Stomach smooth muscle (tissue), 2 donors: ENCODE data around the gene PLAC8.
"Not testable (repeated sequence)": the region's sequence is repeated elsewhere in the genome, so short reads cannot be mapped to it uniquely, and the experiment has no call there.

Source experiments
- H3K27ac ChIP-seq: one replicate; pipeline ENCODE4 v1.7.0; 2013; ENCODE audit warnings: mild to moderate bottlenecking, low read length, inconsistent platforms
- H3K27me3 ChIP-seq, 2 donors: one replicate each; pipeline ENCODE4 v1.7.0; 2013; ENCODE audit warnings: low read length in 2 of 2; ENCODE audit not compliant: insufficient read depth in 2 of 2, control insufficient read depth in 1 of 2
- H3K36me3 ChIP-seq, 2 donors: one replicate each; pipeline ENCODE4 v1.7.0; 2013; ENCODE audit warnings: low read length in 2 of 2; ENCODE audit not compliant: control insufficient read depth in 2 of 2, insufficient read depth in 2 of 2
- H3K4me1 ChIP-seq: one replicate; pipeline ENCODE4 v1.7.0; 2013; ENCODE audit warnings: low read length; ENCODE audit not compliant: control insufficient read depth, insufficient read depth
- H3K4me3 ChIP-seq, 2 donors: one replicate each; pipeline ENCODE4 v1.7.0; 2013; ENCODE audit warnings: low read length in 2 of 2
- H3K9ac ChIP-seq, 2 donors: one replicate each; pipeline ENCODE4 v1.7.0; 2013; ENCODE audit warnings: low read length in 2 of 2, mild to moderate bottlenecking in 1 of 2
- H3K9me3 ChIP-seq, 2 donors: one replicate each; pipeline ENCODE4 v1.7.0; 2013; ENCODE audit warnings: low read length in 2 of 2; ENCODE audit not compliant: control insufficient read depth in 2 of 2
- donor health status: healthy.
- donor health status: Pancreatic carcinoma.

Gene PLAC8

DNA sequence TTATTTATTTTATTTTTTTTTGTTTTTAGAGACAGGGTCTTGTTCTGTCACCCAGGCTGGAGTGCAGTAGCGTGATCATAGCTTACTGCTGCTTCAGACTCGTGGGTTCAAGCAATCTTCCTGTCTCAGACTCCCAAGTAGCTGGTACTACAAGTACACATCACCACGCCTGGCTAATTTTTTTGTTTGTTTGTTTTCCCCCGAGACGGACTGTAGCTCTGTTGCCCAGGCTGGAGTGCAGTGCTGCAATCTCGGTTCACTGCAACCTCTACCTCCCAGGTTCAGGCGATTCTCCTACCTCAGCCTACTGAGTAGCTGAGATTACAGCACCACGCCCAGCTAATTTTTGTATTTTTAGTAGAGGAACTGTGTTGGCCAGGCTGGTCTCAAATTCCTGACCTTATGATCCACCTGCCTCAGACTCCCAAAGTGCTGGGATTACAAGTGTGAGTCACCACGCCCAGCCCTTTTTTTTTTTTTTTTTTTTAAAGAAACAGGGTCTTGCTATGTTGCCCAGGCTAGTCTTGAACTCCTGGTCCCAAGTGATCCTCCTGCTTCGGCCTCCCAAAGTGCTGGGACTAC lies 47.4 kb downstream of the PLAC8 start:
- no peak overlapping the region for H3K4me3 ChIP-seq
- H3K27ac ChIP-seq: no peak overlapping the region
- H3K9ac ChIP-seq: no peak overlapping the region
- no peaks in the 10 kb centered on the region for H3K9me3 ChIP-seq
- H3K36me3 ChIP-seq: peaks cover 26 to 38% of the 10 kb centered on the region in 2 donors
- H3K4me1 ChIP-seq: no peaks in the 10 kb centered on the region
- no peaks in the 10 kb centered on the region for H3K27me3 ChIP-seq

DNA sequence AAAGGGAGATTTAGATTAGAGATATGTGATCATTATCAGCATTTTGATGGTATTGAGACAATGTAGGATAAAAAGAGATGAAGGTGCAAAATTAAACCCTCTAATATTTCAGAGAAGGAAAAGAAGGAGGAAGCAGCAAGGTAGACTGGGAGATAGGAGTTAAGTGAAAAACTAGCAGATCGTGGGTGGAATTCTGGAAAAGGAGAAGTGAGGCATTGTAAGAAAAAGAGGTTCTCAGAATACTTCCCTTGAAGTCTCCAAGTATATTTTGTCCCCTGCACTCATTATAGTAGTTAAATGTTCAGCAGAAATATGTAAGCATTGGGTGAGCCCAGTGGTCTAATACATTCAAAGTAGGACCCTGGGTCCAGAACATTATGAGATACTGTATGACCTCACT lies 49.3 kb downstream of the PLAC8 start:
- H3K9ac ChIP-seq: no peak overlapping the region
- H3K4me3 ChIP-seq: no peak overlapping the region
- H3K9me3 ChIP-seq: no peaks in the 10 kb centered on the region
- peaks cover 27 to 30% of the 10 kb centered on the region in 2 donors for H3K36me3 ChIP-seq
- H3K27ac ChIP-seq: no peak overlapping the region
- no peaks in the 10 kb centered on the region for H3K4me1 ChIP-seq
- no peaks in the 10 kb centered on the region for H3K27me3 ChIP-seq

DNA sequence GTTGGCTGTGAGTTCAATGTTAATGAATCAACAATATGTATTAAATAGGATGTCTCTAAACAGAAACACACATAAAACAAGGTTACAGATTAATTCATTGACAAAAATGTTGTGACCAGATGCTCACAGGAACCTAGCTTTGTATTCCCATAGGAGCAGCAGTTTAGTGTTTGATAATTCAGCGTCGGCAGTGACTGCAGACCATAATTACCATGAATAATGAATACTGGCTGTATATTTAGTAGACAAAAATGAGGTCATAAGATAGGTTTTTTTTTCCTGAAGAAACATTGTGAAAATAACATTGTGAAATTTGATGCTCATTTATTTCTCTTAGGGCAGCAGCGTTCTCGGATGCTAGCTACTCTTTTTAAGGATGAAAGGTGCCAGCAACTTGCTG lies 51.8 kb downstream of the PLAC8 start:
- Histone ChIP-seq H3K9me3 (no peaks in the 10 kb centered on the region), H3K9ac (no peak overlapping the region), H3K4me1 (no peaks in the 10 kb centered on the region), H3K36me3 (peaks cover 20 to 30% of the 10 kb centered on the region in 2 donors), H3K27me3 (no peaks in the 10 kb centered on the region), H3K4me3 (no peak overlapping the region), H3K27ac (no peak overlapping the region)

DNA sequence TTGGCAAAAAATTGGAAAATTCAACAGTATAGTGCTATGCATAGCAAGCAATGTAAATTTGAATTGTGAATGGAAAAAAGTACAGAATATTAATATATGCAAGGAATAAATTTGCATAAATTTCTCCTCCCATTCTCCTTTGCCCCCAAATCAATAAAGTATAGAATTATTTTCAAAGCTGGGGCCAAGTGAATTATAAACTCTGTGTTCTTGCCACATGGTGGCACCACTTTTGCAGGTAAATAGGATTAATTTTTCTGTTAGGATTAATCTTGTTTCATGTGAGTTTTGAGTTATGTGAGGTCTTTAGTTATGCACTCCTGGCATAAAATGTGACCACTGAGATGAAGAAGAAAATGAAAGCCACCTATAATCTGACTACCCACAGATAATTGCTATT lies 59.6 kb downstream of the PLAC8 start:
- Histone ChIP-seq H3K9me3 (no peaks in the 10 kb centered on the region), H3K27me3 (no peaks in the 10 kb centered on the region), H3K4me1 (no peaks in the 10 kb centered on the region), H3K36me3 (peaks cover 18 to 27% of the 10 kb centered on the region in 2 donors), H3K9ac (no peak overlapping the region), H3K4me3 (no peak overlapping the region), H3K27ac (no peak overlapping the region)

DNA sequence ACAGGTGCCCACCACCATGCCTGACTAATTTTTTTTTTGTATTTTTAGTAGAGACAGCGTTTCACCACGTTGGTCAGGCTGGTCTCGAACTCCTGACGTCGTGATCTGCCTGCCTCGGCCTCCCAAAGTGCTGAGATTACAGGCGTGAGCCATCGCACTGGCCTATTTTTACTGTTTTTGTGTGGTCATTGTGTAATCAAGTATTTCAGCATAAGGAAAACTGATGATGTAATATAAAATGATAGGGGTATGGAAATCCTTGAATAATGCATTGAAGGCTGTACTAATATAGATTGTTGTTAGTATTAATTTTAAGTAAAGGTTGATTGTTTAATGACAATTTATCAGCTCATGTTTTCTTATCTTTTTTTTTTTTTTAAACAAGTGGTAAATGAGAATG lies 65.7 kb downstream of the PLAC8 start:
- H3K36me3 ChIP-seq: peaks cover 22% of the 10 kb centered on the region in 2 donors
- not testable (repeated sequence) for H3K27me3 ChIP-seq

DNA sequence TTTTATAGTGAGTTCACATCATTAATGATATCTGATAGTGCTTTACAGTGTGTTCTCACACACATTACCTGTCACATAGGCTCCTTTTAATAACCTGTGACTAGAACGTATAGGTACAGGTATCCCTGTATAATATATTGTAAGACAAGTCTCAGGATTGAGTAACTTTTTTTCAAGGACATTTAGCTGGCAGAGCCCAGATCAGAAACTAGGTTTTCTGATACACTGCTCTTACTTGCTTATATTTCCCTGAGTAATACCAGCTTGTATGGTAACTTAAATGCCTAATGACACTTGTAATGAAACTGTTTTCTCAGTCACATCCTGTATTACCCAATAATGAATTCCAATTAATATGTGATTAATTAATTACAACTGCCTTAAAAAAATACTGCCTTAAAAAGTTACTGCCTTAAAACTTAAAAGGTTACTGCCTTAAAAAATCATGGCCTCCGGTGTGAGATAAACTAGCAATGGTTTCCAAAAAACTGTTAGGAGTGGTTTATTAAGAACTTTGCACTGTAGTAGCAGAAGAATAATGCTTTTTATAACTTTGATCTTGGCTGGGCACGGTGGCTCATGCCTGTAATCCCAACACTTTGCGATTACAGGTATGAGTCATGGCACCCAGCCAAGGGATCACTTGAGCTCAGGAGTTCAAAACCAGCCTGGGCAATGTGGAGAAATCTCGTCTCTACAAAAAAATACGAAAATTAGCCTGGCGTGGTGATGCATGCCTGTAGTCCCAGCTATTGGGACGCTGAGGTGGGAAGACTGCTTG lies 67.6 kb downstream of the PLAC8 start:
- Histone ChIP-seq H3K27ac (no peak overlapping the region), H3K9me3 (no peaks in the 10 kb centered on the region), H3K27me3 (no peaks in the 10 kb centered on the region), H3K4me3 (no peak overlapping the region), H3K4me1 (no peaks in the 10 kb centered on the region), H3K36me3 (peaks cover 9 to 11% of the 10 kb centered on the region in 2 donors), H3K9ac (no peak overlapping the region)

More for the DNA sequence above, 65.7 kb downstream of the PLAC8 start:
- not testable (repeated sequence) for H3K9ac ChIP-seq, H3K9me3 ChIP-seq, H3K4me3 ChIP-seq, H3K4me1 ChIP-seq, H3K27ac ChIP-seq

DNA sequence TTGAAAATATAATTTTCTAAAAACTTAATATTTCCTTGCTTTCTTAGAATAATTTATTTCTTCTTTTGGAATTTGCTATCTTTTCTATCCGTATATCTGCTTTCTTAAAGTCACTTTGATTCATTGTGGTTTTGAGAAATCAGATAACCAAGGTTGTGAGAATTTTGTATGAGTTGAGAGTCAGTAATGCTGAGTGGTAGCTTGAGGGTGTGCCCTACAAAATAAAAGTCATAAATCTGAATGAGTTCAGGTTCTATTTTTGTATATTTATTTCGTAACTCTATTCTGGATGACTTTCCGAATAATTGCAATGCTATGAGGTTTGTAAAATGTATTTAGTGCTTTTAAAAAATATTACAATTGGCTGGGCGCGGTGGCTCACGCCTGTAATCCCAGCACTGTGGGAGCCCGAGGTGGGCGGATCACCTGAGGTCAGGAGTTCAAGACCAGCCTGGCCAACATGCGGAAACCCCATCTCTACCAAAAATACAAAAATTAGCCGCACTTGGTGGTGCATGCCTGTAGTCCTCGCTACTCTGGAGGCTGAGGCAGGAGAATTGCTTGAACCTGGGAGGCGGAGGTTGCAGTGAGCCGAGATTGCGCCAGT lies 70.6 kb downstream of the PLAC8 start:
- Histone ChIP-seq H3K9ac (no peak overlapping the region), H3K4me1 (no peaks in the 10 kb centered on the region), H3K27me3 (no peaks in the 10 kb centered on the region), H3K9me3 (no peaks in the 10 kb centered on the region), H3K36me3 (no peaks in the 10 kb centered on the region), H3K27ac (no peak overlapping the region), H3K4me3 (no peak overlapping the region)

DNA sequence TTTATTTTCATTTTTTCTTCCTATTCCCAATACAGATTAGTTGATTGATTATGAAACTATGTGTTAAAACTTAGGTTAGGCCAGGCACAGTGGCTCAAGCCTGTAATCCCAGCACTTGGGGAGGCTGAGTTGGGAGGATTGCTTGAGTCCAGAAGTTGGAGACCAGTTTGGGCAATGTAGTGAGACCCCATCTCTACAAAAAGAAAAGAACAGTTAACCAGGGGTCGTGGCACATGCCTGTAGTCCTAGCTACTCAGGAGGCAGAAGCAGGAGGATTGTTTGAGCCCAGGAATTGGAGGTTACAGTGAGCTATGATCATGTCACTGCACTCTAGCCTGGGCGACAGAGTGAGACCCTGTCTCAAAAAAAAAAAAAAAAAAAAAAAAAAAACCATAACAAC lies 71.4 kb downstream of the PLAC8 start:
- not testable (repeated sequence) for H3K27me3 ChIP-seq, H3K9ac ChIP-seq, H3K36me3 ChIP-seq, H3K4me1 ChIP-seq, H3K4me3 ChIP-seq, H3K27ac ChIP-seq, H3K9me3 ChIP-seq

DNA sequence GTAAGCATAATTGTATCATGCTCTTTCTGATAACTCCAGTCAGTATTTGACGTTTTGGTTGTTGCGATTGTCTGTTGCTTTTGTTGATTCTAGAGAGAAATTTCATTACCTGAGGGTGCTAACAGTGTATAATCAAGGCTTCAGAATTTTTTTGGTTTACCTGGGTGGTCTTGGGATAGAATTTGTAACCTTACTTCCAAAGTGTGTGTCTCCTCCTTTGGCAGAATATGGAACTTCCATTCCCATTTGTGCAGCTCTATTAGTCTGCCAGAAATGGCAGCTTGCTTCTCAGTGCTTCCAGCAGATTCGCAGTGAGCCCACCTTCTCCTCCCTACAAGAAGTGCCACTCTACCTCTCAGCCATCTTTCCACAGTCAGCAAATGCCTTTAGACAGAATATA lies 74.3 kb downstream of the PLAC8 start:
- H3K4me3 ChIP-seq: no peak overlapping the region
- H3K9me3 ChIP-seq: no peaks in the 10 kb centered on the region
- H3K36me3 ChIP-seq: no peaks in the 10 kb centered on the region
- H3K27me3 ChIP-seq: no peaks in the 10 kb centered on the region
- H3K27ac ChIP-seq: no peak overlapping the region
- H3K4me1 ChIP-seq: peaks cover 10% of the 10 kb centered on the region
- H3K9ac ChIP-seq: no peak overlapping the region
